NCI-H2196 (cell line): ENCODE data around the gene CD48.
"Not testable (repeated sequence)": the region's sequence is repeated elsewhere in the genome, so short reads cannot be mapped to it uniquely, and the experiment has no call there.

Experiments
- DNase-seq: peaks from one replicate; lab custom pipeline; 2025; ENCODE audit not compliant: unreplicated experiment; lab: John Stamatoyannopoulos, UW

Gene CD48

GRCh38 chr1:160656737-160657136 lies 54.9 kb downstream of the CD48 start:
- DNase-seq: no peak

- DNase-seq: no peak
Observed at GRCh38 chr1:160653620-160654016, 58.0 kb downstream of the CD48 start.

DNA sequence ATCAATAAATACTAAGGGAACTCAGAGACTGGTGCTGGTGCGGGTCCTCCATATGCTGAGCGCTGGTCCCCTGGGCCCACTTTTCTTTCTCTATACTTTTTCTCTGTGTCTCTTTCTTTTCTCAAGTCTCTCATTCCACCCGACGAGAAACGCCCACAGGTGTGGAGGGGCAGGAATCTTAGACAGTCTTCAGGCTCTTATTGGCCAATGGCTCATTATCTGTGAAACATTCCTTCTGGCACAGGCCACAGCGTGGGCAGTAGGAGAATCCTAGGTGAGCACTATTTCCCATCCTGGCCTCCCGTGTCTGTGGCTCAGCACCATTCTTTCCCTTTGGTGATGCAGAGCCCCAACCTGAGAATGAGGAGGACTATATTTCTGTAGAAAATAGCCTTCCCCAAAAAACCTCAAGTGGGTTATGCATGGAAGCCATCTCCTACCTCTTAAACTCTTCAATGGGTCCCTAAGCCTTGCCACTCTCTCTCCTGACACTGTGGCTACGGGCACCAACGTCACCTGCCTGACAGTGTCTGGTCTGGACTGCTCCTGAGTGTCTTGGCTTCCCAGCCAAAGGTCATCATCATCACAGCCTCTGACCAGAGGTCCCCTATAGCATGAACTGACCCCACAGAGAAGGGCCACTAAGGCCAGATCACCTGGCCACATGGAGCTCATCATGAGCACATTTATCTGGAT lies 58.5 kb downstream of the CD48 start:
- DNase-seq: no peak

DNA sequence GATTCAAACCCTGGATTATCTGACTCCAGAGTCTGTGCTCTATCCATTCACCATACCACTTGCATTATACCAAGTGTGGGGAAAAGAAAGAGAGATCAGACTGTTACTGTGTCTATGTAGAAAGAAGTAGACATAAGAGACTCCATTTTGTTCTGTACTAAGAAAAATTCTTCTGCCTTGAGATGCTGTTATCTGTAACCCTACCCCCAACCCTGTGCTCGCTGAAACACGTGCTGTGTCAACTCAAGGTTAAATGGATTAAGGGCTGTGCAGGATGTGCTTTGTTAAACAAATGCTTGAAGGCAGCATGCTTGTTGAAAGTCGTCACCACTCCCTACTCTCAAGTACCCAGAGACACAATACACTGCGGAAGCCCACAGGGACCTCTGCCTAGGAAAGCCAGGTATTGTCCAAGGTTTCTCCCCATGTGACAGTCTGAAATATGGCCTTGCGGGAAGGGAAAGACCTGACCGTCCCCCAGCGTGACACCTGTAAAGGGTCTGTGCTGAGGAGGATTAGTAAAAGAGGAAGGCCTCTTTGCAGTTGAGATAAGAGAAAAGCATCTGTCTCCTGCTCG lies 59.5 kb downstream of the CD48 start:
- not testable (repeated sequence) for DNase-seq

- no peak for DNase-seq
Observed at GRCh38 chr1:160651433-160652064, 60.1 kb downstream of the CD48 start.

- DNase-seq: no peak
Observed at GRCh38 chr1:160647329-160647720, 64.3 kb downstream of the CD48 start.

GRCh38 chr1:160646711-160647328 lies 64.8 kb downstream of the CD48 start, which contains the start of gene SLAMF1:
SLAMF1 (minus strand) TSS chr1:160647044; CDS start chr1:160646945, 99 bp downstream.
- no peak for DNase-seq

GRCh38 chr1:160646180-160646579 lies 65.4 kb downstream of the CD48 start:
- no peak for DNase-seq

DNA sequence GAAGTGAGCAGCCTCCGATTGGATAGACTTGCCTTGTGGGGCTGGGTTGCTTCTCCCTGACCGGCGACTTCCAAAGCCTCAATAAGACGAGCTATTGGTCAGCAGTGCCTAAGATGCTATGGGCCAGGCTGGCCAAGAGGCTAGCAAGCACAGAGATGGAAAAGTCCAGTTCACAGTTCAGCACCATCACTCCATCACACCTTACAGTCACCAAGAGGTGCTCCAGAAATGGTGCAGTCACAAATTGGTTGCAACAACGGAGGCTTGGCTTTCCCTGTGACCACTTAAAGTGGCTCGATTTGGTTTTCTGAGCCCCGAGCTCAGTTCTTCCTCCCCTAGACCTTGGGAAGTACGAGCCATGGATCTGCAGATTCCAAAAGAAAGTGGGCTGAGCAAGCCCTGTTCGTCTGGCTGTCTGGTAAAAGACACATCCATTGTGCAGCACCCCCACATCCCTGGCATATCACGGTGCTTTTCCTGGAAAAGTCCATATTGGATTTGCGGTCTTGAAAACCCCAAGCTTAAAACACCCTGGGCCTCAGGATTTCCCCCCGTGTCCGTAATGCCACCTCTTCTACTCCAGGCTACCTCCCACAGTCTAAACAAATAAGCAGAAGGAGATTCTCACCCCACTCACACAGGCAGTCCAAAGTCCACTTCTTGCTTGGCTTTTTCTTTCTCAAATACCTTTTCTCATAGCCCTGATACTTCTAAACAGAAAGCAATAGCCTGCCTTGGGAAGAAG lies 66.1 kb downstream of the CD48 start:
- DNase-seq: no peak

GRCh38 chr1:160644399-160644798 lies 67.2 kb downstream of the CD48 start:
- DNase-seq: no peak

GRCh38 chr1:160643138-160643537 lies 68.5 kb downstream of the CD48 start:
- no peak for DNase-seq

GRCh38 chr1:160642281-160642644 lies 69.4 kb downstream of the CD48 start:
- no peak for DNase-seq

- no peak for DNase-seq
Observed at GRCh38 chr1:160641323-160642280, 70.0 kb downstream of the CD48 start.

DNA sequence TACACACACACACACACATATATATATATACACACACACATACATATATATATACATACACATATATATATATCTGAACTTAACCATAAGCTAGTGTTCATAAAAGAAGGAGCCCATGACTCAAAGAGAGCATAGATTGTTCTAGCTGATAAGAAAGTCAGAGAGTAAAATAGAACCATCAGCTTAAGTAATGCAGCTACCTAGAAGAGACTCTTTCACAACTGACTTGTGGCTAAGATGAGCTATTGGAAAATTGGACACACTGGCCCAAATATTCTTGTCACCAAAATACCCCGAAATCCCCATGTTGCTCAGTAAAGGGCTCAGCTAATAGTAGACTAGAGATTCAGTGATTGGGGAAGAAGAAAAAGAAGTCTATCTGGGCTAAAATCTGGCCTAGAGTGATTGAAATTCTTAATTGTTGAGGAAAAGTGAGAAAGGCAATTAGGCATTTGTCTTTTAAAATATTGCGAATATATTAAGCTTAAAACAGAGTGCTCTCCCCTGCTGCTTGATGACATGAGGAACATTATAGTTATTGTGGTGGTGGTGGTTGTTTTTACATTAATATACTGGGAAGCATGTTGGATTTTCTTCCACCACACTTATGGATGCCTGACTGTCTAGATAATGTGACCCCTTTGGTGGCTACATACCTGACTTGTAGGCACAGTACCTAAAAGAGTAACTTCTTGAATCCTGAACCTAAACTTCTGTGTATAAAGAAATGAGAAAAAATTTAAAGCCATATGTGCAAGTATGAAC lies 71.1 kb downstream of the CD48 start:
- no peak for DNase-seq

GRCh38 chr1:160639652-160640051 lies 72.0 kb downstream of the CD48 start:
- no peak for DNase-seq

GRCh38 chr1:160638926-160639325 lies 72.7 kb downstream of the CD48 start:
- DNase-seq: no peak

DNA sequence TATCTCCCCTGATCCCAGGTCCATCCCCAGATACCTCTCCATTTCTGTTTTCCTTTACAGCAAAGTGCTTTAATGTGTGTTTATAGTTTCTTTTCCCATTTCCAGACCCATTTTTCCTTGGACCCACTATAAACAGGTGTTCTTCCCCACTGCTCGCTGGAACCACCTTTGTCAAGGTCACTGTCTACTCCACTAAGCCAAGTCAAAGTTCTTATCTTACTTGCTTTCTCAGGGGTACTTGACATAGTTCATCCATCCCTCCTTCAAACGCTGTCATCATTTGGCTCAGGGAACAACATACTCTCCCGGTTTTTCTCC lies 73.1 kb downstream of the CD48 start:
- no peak for DNase-seq

DNA sequence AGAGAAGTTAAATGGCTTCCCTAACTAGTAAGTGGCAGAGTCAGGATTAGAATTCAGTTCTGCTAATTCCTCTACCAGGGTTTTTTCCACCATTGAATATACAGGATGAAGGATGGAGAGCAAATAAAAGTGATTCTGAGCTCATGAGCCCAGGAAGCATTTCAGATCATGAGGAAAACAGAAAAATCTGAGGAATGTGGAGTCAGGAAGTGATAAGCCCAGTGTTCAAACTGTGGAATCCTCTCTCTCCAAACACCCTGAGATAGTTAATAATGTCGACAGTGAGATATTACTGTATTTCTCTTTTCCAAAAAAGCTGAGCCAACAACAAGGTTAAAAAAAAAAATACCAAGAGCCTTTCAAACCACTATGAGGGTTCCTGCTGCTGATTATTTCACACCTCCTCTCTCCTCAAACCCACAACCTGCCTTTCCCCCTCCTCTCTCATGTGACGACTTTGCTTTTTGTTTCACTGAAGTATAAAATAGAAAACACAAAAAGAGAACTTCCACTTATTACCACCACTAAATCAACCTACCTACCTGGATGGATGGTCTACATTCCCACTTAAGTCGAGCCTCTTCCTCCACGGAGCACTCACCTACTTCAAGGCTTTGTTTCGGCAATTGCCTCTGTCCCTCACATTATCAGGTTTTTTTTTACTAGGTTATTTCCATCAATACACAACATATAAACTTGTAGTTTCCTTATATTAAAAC lies 73.6 kb downstream of the CD48 start:
- DNase-seq: no peak

DNA sequence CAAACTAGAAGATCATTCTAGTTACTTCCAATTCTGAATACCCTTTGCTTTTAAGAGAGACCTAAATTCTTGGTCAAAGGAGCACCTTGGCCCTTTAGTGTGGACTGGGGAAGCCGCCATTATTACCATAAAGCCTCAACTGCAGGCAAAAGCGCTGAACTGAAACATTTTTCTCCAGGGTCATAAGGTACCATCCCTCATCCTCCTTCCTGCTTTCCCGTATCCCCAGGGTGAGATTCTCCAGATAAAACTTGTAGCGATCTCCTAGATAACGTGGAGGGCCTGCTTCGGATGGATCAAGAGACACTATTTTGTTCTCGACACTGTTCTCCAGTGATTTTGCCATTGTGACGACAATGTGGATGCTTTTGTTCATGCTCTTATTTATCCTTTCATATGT lies 74.6 kb downstream of the CD48 start:
- DNase-seq: no peak
